GM19452 (cell line): ENCODE data around the gene CENPF.
"Not testable (repeated sequence)": the region's sequence is repeated elsewhere in the genome, so short reads cannot be mapped to it uniquely, and the experiment has no call there.

Experiments used
- ATAC-seq: cut with Tn5 transposase; IDR thresholded peaks from one replicate; pipeline ENCODE4 v1.9.1; 2021; ENCODE audit not compliant: unreplicated experiment

Gene CENPF

GRCh38 chr1:214658175-214658574 lies 55.2 kb downstream of the CENPF start:
- no peak for ATAC-seq

GRCh38 chr1:214658785-214659184 lies 55.8 kb downstream of the CENPF start:
- no peak for ATAC-seq

DNA sequence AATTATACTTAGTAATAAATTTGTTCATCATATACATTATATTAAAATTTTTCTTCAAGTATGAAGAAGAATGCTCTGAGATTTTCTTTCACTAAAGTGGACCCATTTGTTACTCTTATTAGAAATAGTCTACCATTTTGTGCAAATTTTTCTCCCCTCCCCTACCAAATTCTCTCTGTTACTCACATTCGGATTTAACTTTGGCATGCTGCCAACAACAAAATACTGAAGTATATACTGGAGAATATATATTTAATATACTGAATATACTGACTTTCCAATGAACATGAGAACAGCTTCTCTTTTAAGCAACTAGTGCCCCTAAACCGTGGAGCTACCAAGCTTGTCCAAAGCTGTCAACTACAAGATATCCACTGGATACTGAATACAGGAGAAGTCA lies 57.2 kb downstream of the CENPF start:
- no peak for ATAC-seq

DNA sequence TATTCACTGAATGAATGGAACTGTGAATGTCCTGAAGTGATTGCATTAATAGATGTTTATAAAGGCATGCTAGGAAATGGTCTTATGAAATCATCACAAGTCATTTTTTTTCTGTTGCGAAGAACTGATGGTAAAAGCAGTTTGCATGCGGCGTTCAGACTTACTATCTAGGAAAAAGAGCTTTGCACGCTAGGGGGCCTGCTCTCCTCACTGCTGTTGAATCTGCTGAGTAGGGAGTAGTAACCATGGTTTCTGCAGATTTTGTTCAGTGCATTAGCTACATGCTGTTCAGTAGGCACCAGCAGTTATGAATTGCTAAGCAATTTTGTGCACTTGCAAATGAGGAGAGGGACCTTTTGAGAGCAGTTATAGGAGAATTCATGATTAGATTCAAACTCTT lies 57.9 kb downstream of the CENPF start:
- ATAC-seq = no peak

DNA sequence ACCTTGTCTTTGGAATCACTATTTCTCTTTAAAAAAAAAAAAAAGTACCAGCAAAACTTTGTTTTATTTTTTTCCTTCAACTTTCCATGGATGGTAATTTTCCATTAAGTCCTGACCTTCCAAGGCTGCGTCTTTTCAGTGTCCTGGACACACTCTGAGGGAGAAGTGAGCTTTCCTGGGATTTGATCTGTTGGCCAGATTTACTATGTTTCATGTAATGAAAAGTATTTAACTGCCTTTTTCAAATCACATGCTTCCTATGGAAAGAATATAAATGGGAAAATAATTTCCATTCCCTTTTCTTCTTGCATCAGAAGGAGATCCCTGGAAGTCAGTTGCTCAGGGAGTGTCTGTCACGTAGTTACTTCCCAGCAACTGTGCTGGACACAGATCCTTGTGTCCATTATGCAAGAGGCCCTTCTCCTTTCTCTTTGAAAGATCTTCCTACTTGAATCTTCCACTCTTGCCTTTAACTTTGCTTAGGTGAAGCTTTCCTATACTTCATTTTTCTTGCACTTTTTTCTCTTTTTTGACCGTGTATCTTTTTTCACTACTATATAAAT lies 59.3 kb downstream of the CENPF start:
- no peak for ATAC-seq

GRCh38 chr1:214664651-214665433 lies 61.8 kb downstream of the CENPF start:
- ATAC-seq = no peak

GRCh38 chr1:214665606-214666110 lies 62.7 kb downstream of the CENPF start:
- no peak for ATAC-seq

DNA sequence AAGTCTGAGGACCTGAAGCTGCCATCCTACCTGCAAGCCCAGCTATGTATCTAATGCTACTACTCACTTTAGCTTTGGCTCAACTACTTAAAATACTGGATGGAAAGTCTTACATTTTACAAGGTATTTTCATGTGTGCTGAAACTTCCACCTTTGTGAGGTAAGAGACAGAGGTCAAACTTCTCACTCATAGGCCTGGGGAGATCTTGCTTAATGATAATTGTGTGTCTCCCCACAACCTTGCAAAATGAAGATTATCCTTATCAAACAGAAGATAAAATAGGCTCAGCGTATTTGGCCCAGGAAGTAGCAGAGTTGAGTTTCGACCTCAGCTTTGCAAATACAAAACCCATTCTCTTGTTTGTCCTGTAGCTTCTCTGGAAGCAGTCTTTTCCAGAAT lies 63.7 kb downstream of the CENPF start:
- no peak for ATAC-seq

GRCh38 chr1:214670098-214670497 lies 67.1 kb downstream of the CENPF start:
- no peak for ATAC-seq

- ATAC-seq = not testable (repeated sequence)
Observed at GRCh38 chr1:214673029-214673428, 70.0 kb downstream of the CENPF start.

DNA sequence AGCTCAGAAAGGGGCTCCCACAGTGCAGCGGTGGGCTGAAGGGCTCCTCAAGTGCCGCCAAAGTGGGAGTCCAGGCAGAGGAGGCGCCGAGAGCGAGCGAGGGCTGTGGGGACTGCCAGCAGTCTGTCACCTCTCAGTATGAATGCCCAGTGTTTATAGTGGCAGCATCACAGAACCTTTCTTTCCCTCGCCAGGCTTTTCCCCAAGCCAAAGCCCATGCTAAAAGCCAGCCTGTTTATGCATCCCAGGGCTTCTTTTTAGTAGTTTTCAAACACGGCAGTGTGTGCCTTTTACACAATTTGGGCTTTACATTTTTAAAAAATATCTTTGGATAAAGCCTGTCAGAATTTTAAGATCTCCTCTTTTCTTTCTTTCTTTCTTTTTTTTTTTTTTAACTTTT lies 70.6 kb downstream of the CENPF start:
- no peak for ATAC-seq

DNA sequence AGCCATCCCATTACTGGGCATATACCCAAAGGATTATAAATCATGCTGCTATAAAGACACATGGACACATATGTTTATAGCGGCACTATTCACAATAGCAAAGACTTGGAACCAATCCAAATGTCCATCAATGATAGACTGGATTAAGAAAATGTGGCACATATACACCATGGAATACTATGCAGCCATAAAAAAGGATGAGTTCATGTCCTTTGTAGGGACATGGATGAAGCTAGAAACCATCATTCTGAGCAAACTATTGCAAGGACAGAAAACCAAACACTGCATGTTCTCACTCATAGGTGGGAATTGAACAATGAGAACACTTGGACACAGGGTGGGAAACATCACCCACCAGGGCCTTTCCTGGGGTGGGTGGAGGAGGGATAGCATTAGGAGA lies 72.5 kb downstream of the CENPF start:
- not testable (repeated sequence) for ATAC-seq

- no peak for ATAC-seq
Observed at GRCh38 chr1:214676747-214677146, 73.8 kb downstream of the CENPF start.

DNA sequence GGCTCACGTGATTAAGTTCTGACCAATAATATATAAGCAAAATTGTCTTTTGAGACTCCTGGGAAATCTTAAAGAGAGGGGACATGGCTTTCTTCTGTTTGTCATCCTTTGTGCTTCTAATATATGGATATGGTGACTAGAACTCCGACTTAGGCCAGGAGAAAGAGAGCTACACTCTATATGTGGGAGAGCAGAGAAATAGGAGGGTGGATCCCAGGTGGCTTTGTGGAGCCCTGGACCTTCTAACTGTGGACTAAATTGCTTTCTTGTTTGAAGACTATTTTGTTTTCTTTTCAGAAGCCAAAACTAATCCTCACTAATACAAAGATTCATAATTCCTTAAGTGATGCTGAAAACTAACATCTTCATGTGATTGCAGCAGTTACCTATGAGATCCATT lies 75.0 kb downstream of the CENPF start:
- ATAC-seq = no peak

GRCh38 chr1:214678386-214678785 lies 75.4 kb downstream of the CENPF start:
- ATAC-seq = no peak

- ATAC-seq = no peak
Observed at GRCh38 chr1:214683621-214684020, 80.6 kb downstream of the CENPF start.

- ATAC-seq = no peak
Observed at GRCh38 chr1:214685906-214686305, 82.9 kb downstream of the CENPF start.

GRCh38 chr1:214686497-214686896 lies 83.5 kb downstream of the CENPF start:
- ATAC-seq = no peak

GRCh38 chr1:214688891-214689290 lies 85.9 kb downstream of the CENPF start:
- ATAC-seq = no peak

DNA sequence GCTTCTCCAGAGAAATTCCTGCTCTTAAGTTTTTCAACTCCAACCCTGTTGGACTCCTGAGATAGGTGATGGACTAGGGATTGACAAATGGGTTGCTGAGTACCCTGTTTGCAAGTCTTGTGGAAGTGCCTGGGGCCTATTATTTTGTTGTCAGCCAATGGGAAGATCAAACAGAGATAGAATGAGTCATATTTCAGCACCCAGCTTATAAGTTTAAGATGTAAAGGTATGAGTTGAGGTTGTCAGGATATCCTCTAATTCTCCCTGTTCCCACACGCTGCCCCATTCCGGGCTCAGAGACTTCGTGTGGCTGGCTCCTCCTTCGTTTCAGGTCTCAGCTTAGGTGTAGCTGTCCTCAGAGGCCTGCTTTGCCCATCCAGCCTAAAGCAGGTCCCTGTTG lies 91.8 kb downstream of the CENPF start:
- no peak for ATAC-seq

DNA sequence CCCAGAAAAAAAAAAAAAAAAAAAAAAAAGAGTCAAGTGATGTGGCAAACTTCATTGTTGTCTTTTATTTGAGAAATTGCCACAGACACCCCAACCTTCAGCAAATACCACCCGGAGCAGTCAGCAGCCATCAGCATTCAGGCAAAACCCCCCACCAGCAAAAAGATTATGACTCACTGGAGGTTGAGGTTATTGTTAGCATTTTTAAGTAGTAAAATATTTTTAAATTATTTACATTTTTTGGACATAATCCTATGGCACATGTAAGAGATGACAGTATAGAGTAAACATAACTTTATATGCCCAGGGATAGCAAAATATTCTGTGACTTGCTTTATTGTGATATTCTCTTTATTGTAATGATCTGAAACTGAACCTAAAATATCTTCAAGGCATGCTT lies 95.6 kb downstream of the CENPF start:
- ATAC-seq = no peak

GRCh38 chr1:214700437-214700836 lies 97.4 kb downstream of the CENPF start:
- ATAC-seq = no peak

GRCh38 chr1:214702556-214702955 lies 99.6 kb downstream of the CENPF start:
- ATAC-seq = no peak
